ENCODE measurements around the gene CLPTM1L.

The CLPTM1L gene

GRCh38 chr5:1295650-1296037 lies 49.3 kb downstream of the CLPTM1L start:
- DNase-seq, result peak in 1 of 2 donors; percentile 55
- peaks cover 0 to 68% of the 10 kb centered on the region in 2 donors for H3K27me3 ChIP-seq
- H3K27ac ChIP-seq, result no peak overlapping the region
- intact Hi-C loops (cut with DNase I; ENCODE audit: low total_unique reads), result no loop called here
- H3K36me3 ChIP-seq, result no peaks in the 10 kb centered on the region
- H3K4me1 ChIP-seq, result peaks cover 0 to 13% (median 2%) of the 10 kb centered on the region in 4 donors
- H3K4me3 ChIP-seq, result no peak overlapping the region
- H3K9me3 ChIP-seq, result no peaks in the 10 kb centered on the region
- TF ChIP-seq, protein P1, sequence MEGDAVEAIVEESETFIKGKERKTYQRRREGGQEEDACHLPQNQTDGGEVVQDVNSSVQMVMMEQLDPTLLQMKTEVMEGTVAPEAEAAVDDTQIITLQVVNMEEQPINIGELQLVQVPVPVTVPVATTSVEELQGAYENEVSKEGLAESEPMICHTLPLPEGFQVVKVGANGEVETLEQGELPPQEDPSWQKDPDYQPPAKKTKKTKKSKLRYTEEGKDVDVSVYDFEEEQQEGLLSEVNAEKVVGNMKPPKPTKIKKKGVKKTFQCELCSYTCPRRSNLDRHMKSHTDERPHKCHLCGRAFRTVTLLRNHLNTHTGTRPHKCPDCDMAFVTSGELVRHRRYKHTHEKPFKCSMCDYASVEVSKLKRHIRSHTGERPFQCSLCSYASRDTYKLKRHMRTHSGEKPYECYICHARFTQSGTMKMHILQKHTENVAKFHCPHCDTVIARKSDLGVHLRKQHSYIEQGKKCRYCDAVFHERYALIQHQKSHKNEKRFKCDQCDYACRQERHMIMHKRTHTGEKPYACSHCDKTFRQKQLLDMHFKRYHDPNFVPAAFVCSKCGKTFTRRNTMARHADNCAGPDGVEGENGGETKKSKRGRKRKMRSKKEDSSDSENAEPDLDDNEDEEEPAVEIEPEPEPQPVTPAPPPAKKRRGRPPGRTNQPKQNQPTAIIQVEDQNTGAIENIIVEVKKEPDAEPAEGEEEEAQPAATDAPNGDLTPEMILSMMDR (IDR thresholded peaks at IDR 0.05), result no peak

- peaks cover 0 to 13% (median 2%) of the 10 kb centered on the region in 4 donors for H3K4me1 ChIP-seq
- no peaks in the 10 kb centered on the region for H3K9me3 ChIP-seq
- H3K27me3 ChIP-seq, result peaks cover 0 to 68% of the 10 kb centered on the region in 2 donors
- TF ChIP-seq, protein P1 (IDR thresholded peaks at IDR 0.05), result no peak
- intact Hi-C loops (cut with DNase I; ENCODE audit: low total_unique reads), result no loop called here
- H3K36me3 ChIP-seq, result no peaks in the 10 kb centered on the region
- no peak for DNase-seq
- no peak within 1 kb of the TSS for H3K4me3 ChIP-seq
- H3K27ac ChIP-seq, result no peak within 1 kb of the TSS
Measured at GRCh38 chr5:1294835-1295649, 49.9 kb downstream of the CLPTM1L start, which contains the start of gene TERT. Gene TERT, minus strand, starts transcription at chr5:1295068. Its CDS starts 79 bp downstream, at chr5:1294989.

GRCh38 chr5:1294206-1294834 lies 50.6 kb downstream of the CLPTM1L start:
- Histone ChIP-seq H3K36me3 (no peaks in the 10 kb centered on the region), H3K27me3 (peaks cover 0 to 65% of the 10 kb centered on the region in 2 donors), H3K4me3 (no peak overlapping the region), H3K4me1 (peaks cover 0 to 13% (median 2%) of the 10 kb centered on the region in 4 donors), H3K27ac (no peak overlapping the region), H3K9me3 (no peaks in the 10 kb centered on the region)
- DNase-seq, result peak in 1 of 2 donors; percentile 42
- intact Hi-C loops (cut with DNase I; ENCODE audit: low total_unique reads), result no loop called here
- TF ChIP-seq, protein P1 (IDR thresholded peaks at IDR 0.05), result no peak

DNA sequence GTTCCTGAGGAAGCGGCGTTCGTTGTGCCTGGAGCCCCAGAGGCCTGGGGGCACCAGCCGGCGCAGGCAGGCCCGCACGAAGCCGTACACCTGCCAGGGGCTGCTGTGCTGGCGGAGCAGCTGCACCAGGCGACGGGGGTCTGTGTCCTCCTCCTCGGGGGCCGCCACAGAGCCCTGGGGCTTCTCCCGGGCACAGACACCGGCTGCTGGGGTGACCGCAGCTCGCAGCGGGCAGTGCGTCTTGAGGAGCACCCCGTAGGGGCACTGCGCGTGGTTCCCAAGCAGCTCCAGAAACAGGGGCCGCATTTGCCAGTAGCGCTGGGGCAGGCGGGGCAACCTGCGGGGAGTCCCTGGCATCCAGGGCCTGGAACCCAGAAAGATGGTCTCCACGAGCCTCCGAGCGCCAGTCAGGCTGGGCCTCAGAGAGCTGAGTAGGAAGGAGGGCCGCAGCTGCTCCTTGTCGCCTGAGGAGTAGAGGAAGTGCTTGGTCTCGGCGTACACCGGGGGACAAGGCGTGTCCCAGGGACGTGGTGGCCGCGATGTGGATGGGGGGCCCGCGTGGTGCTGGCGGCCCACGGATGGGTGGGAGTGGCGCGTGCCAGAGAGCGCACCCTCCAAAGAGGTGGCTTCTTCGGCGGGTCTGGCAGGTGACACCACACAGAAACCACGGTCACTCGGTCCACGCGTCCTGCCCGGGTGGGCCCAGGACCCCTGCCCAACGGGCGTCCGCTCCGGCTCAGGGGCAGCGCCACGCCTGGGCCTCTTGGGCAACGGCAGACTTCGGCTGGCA lies 51.3 kb downstream of the CLPTM1L start:
- TF ChIP-seq, protein P1 (IDR thresholded peaks at IDR 0.05), result no peak
- Histone ChIP-seq H3K27ac (no peak overlapping the region), H3K9me3 (peaks cover 0 to 5% (median 4%) of the 10 kb centered on the region in 3 donors), H3K4me3 (no peak overlapping the region), H3K4me1 (peaks cover 0 to 13% (median 2%) of the 10 kb centered on the region in 4 donors), H3K27me3 (peaks cover 0 to 63% of the 10 kb centered on the region in 2 donors), H3K36me3 (no peaks in the 10 kb centered on the region)
- DNase-seq, result peak in 1 of 2 donors; percentile 38
- intact Hi-C loops (cut with DNase I; ENCODE audit: low total_unique reads), result no loop called here

DNA sequence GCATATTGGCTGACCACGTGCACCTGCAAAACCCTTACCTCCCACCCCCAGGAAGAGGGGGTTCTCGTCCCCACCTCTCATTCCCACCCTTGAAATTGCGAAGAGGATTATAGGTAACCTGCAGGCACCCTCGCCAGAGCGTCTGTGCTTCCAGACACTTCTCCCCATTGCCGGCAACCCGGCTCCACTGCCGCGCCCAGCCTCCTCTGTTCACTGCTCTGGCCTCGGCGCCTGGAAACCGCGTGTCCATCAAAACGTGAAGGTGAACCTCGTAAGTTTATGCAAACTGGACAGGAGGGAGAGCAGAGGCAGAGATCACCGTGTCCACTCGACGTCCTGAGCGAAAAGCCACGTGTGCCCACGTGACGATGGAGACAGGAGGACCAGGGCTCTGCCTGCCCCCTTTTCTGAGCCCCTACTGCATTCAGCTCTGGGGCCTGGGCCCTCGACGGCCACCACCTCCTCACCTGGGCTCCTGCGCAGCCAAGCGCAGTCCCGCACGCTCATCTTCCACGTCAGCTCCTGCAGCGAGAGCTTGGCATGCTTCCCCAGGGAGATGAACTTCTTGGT lies 52.0 kb downstream of the CLPTM1L start:
- peak in 1 of 2 donors; percentile 58 for DNase-seq
- peaks cover 0 to 60% of the 10 kb centered on the region in 2 donors for H3K27me3 ChIP-seq
- TF ChIP-seq, protein P1 (IDR thresholded peaks at IDR 0.05), result no peak
- H3K9me3 ChIP-seq, result peaks cover 0 to 9% (median 9%) of the 10 kb centered on the region in 3 donors
- no peak overlapping the region for H3K27ac ChIP-seq
- peaks cover 0 to 13% (median 2%) of the 10 kb centered on the region in 4 donors for H3K4me1 ChIP-seq
- H3K36me3 ChIP-seq, result no peaks in the 10 kb centered on the region
- no peak overlapping the region for H3K4me3 ChIP-seq
- intact Hi-C loops (cut with DNase I; ENCODE audit: low total_unique reads), result no loop called here
